Endothelial cell of umbilical vein (primary cell): ENCODE results near the gene LRRC27. TPM values are rescaled to one million over a fixed set of nuclear protein-coding genes. Genes with fewer than 3 reads are reported as not detected.

ENCODE experiments used
- BruUV-seq: library from RNA; stranded (reverse); fragments of 400-500 nt; replicated peaks from 2 replicates; lab custom pipeline; 2021; lab: Mats Ljungman, UMichigan
- CTCF ChIA-PET: fragments of 300-600, 350-600 bp; sonication (Branson Sonifier 250); formaldehyde crosslinking; loops from one replicate; lab custom pipeline; 2021; ENCODE audit warnings: antibody characterized with exemption, inconsistent platforms; lab: Charles Lee
- POLR2A ChIA-PET: fragments of 300-600, 350-600 bp; sonication (Branson Sonifier 250); formaldehyde crosslinking; loops from one replicate; lab custom pipeline; 2021; ENCODE audit warnings: antibody characterized with exemption, inconsistent platforms; lab: Charles Lee
- DNase-seq: peaks from one replicate; pipeline ENCODE4 v3.0.0-alpha.2; 2011; ENCODE audit warnings: low read depth, low spot score
- FAIRE-seq: peaks from 2 replicates; lab custom pipeline; 2011; peaks lifted over from hg19 to GRCh38; lab: Jason Lieb, UNC
- H2AFZ ChIP-seq: 2 replicates; pipeline ENCODE4 v1.6.0; 2012; ENCODE audit warnings: low read depth, low read length, control low read depth, inconsistent platforms
- H3K27ac ChIP-seq: 2 replicates; pipeline ENCODE4 v1.5.1; 2011; ENCODE audit warnings: low read depth, mild to moderate bottlenecking, control low read depth, low read length, moderate library complexity; ENCODE audit not compliant: insufficient read depth
- H3K27me3 ChIP-seq, 2 experiments: 2 replicates each; pipeline versions ENCODE4 v1.6.0 to v1.6.1; 2011; ENCODE audit warnings: low read length in 2 of 2, mixed read lengths in 1 of 2; ENCODE audit not compliant: control insufficient read depth in 2 of 2, insufficient read depth in 2 of 2
- H3K36me3 ChIP-seq, 2 experiments: 2 replicates in 1 of 2; 3 replicates in 1 of 2; pipeline ENCODE4 v1.5.1; 2011; ENCODE audit warnings: low read length in 2 of 2, mild to moderate bottlenecking in 1 of 2, moderate library complexity in 1 of 2; ENCODE audit not compliant: control insufficient read depth in 2 of 2, insufficient read depth in 2 of 2; ENCODE audit errors: extremely low read depth in 1 of 2
- H3K4me1 ChIP-seq: 3 replicates; pipeline ENCODE4 v1.5.1; 2011; ENCODE audit warnings: mild to moderate bottlenecking, low read length; ENCODE audit not compliant: control insufficient read depth, insufficient read depth; ENCODE audit errors: extremely low read depth
- H3K4me2 ChIP-seq: 2 replicates; pipeline ENCODE4 v1.6.1; 2011; ENCODE audit warnings: low read length, control low read depth, mixed read lengths; ENCODE audit not compliant: insufficient read depth
- H3K4me3 ChIP-seq, 3 experiments: fragments of 200-600 bp in 1 of 3; sonication (generic), shearing (Covaris generic) in 1 of 3; replicated peaks in 1 of 3; 2 replicates each; pipeline ENCODE4 v1.5.1; 2011 to 2016; ENCODE audit warnings: control low read depth in 3 of 3, low read length in 3 of 3, mild to moderate bottlenecking in 2 of 3, inconsistent platforms in 1 of 3, low read depth in 1 of 3, moderate library complexity in 1 of 3; ENCODE audit not compliant: insufficient read depth in 1 of 3
- H3K79me2 ChIP-seq: 2 replicates; pipeline ENCODE4 v1.6.0; 2012; ENCODE audit warnings: low read length, inconsistent platforms; ENCODE audit not compliant: control insufficient read depth, insufficient read depth
- H3K9ac ChIP-seq: replicated peaks from 2 replicates; pipeline ENCODE3; 2011; ENCODE audit warnings: low read length, control low read depth; ENCODE audit not compliant: insufficient read depth; ENCODE audit errors: extremely low read depth
- H3K9me1 ChIP-seq: replicated peaks from 3 replicates; pipeline ENCODE4 v1.6.0; 2011; ENCODE audit warnings: mild to moderate bottlenecking, low read length; ENCODE audit not compliant: control insufficient read depth, insufficient read depth; ENCODE audit errors: extremely low read depth
- H3K9me3 ChIP-seq: replicated peaks from 2 replicates; pipeline ENCODE4 v1.5.1; 2012; ENCODE audit warnings: low read length, inconsistent platforms; ENCODE audit not compliant: control insufficient read depth, insufficient read depth
- H4K20me1 ChIP-seq: replicated peaks from 2 replicates; pipeline ENCODE3; 2011; ENCODE audit warnings: mild to moderate bottlenecking, low read length; ENCODE audit not compliant: control insufficient read depth, insufficient read depth; ENCODE audit errors: extremely low read depth
- EZH2 ChIP-seq: IDR thresholded peaks from 2 replicates; pipeline ENCODE4 v1.6.1; 2012; ENCODE audit warnings: borderline replicate concordance, low read depth, mild to moderate bottlenecking, moderate library complexity, low read length, inconsistent platforms; ENCODE audit not compliant: severe bottlenecking
- FOS ChIP-seq: IDR thresholded peaks from 2 replicates; pipeline ENCODE4 v1.6.1; 2011; ENCODE audit warnings: mild to moderate bottlenecking, low read length, moderate library complexity, borderline replicate concordance; ENCODE audit not compliant: insufficient read depth
- JUN ChIP-seq: IDR thresholded peaks from 2 replicates; pipeline ENCODE4 v1.6.1; 2011; ENCODE audit warnings: borderline replicate concordance, low read depth; ENCODE audit not compliant: insufficient read length, insufficient read depth
- MAX ChIP-seq: IDR thresholded peaks from 2 replicates; pipeline ENCODE4 v1.6.1; 2011; ENCODE audit not compliant: insufficient read depth, insufficient read length
- MYC ChIP-seq: IDR thresholded peaks from one replicate; pipeline ENCODE4 v1.6.1; 2011; ENCODE audit warnings: mild to moderate bottlenecking, low read depth, low read length
- POLR2A ChIP-seq: IDR thresholded peaks from 2 replicates; pipeline ENCODE4 v1.6.1; 2012; ENCODE audit warnings: low read depth, mild to moderate bottlenecking, control low read depth, low read length
- dilution Hi-C: fragments of 300-500 bp; cut with MboI; formaldehyde crosslinking; loops from one replicate; pipeline ENCODE4 v1.15.0; 2019; ENCODE audit warnings: low sequenced_read_pairs; ENCODE audit not compliant: extremely low pct_ligation_motif_present
- intact Hi-C: fragments of 100-400 bp; cut with micrococcal nuclease; formaldehyde crosslinking; loops from one replicate; pipeline ENCODE4 v1.10.0; 2022
- polyA plus RNA-seq, 4 experiments: library from polyadenylated mRNA; depleted of rRNA in 3 of 4; stranded (reverse) in 3 of 4; unstranded in 1 of 4; fragments of >200 nt; gene quantifications; 2 replicates each; pipeline versions ENCODE4 v1.2.1 to v1.2.3, GENCODE V29; 2011 to 2012; ENCODE audit warnings: missing spikeins in 1 of 4
- total RNA-seq: library from RNA; stranded (reverse); gene quantifications from 2 replicates; pipeline ENCODE4 v1.2.3, GENCODE V29; 2021
- TF ChIP-seq, protein P1 (sequence below), 2 donors: IDR thresholded peaks; 1 replicate in 1 of 2; 2 replicates in 1 of 2; pipeline ENCODE4 v1.5.1; 2011; ENCODE audit warnings: low read length in 2 of 2, mild to moderate bottlenecking in 2 of 2, moderate library complexity in 2 of 2, control low read depth in 1 of 2, inconsistent platforms in 1 of 2, low read depth in 1 of 2; ENCODE audit not compliant: insufficient read depth in 1 of 2; ENCODE audit errors: extremely low read depth in 1 of 2

The LRRC27 gene
- total and polyA plus RNA-seq, 2 donors (not counting 3 experiments of a cell fraction or from before 2014, with no cell fraction given), result 8.3 to 13.6 TPM

DNA sequence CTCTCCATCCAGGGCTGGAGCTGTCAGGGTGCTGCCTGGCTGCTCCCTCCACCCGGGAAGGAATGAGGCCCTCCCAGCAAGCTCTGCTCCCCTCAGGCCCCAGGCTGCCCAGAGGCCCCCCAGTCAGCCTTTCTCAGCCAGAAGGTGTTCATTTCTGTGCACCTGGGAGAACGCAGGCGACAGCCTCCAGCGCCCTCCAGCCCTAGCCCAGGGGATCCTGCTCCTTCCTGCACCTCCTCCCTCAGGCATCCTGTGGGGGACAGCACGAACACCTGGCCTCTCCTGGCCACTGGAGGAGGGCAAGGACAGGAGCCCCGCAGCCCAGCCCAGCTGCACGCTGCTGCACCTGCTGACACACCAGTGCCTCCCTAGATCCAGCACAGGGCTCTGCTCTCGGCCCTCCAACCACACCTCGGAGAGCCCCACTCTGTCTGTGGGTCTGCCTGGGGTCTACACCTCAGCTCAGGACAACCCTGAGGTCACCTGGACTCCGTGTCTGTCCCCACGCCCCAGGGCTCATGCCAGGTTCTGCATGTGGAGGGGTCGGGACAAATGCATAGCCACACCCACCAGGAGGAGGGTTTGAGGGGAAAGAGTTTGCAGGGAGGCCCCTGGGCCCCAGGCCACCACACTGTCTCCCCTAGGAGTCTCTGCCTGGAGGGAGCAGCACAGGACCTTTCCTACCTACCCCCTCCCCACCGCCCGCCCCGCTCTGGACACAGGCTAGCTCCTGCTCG, 57.6 kb downstream of the LRRC27 start:
- no peaks in the 10 kb centered on the region for H3K36me3 ChIP-seq
- no peaks in the 10 kb centered on the region for H4K20me1 ChIP-seq
- dilution Hi-C loops (no loop called here), intact Hi-C loops (loop anchor here (5.0 kb wide), 1 partner anchor 248 kb away; no protein-coding TSS in a partner anchor)
- no peak overlapping the region for H3K27ac ChIP-seq
- no peak overlapping the region for H3K4me3 ChIP-seq
- ChIA-PET POLR2A (no interaction called here), CTCF (no interaction called here)
- no peak for FAIRE-seq
- H3K9me3 ChIP-seq, result no peaks in the 10 kb centered on the region
- no peak overlapping the region for H3K9ac ChIP-seq
- no TSS peak for BruUV-seq
- DNase-seq, result no peak
- no peaks in the 10 kb centered on the region for H3K4me1 ChIP-seq
- no peaks in the 10 kb centered on the region for H3K79me2 ChIP-seq
- no peaks in the 10 kb centered on the region for H3K9me1 ChIP-seq
- no peak overlapping the region for H3K4me2 ChIP-seq
- TF ChIP-seq JUN, result no peak
- no peak for TF ChIP-seq POLR2A
- TF ChIP-seq EZH2, result no peak
- TF ChIP-seq, protein P1, sequence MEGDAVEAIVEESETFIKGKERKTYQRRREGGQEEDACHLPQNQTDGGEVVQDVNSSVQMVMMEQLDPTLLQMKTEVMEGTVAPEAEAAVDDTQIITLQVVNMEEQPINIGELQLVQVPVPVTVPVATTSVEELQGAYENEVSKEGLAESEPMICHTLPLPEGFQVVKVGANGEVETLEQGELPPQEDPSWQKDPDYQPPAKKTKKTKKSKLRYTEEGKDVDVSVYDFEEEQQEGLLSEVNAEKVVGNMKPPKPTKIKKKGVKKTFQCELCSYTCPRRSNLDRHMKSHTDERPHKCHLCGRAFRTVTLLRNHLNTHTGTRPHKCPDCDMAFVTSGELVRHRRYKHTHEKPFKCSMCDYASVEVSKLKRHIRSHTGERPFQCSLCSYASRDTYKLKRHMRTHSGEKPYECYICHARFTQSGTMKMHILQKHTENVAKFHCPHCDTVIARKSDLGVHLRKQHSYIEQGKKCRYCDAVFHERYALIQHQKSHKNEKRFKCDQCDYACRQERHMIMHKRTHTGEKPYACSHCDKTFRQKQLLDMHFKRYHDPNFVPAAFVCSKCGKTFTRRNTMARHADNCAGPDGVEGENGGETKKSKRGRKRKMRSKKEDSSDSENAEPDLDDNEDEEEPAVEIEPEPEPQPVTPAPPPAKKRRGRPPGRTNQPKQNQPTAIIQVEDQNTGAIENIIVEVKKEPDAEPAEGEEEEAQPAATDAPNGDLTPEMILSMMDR (IDR thresholded peaks at IDR 0.05; ENCODE audit: extremely low read depth in 1 of 2, insufficient read depth in 1 of 2, low read depth in 1 of 2, low read length in 2 of 2), result no peak
- TF ChIP-seq MYC, result no peak
- no peak for TF ChIP-seq FOS
- TF ChIP-seq MAX, result no peak
- H3K27me3 ChIP-seq, result no peaks in the 10 kb centered on the region
- H2AFZ ChIP-seq, result no peak overlapping the region
